Tibial nerve (tissue), 4 donors: ENCODE data around the gene ING4. TPM values are rescaled to one million over a fixed set of nuclear protein-coding genes. Genes with fewer than 3 reads are reported as not detected.
A peak's percentile ranks its signal among the peaks of the same experiment; 100 is the strongest.

ENCODE experiments used
- DNase-seq, 2 donors: peaks; one replicate each; pipeline ENCODE4 v3.0.0-alpha.2; 2019; ENCODE audit warnings: low spot score in 2 of 2
- H3K27ac ChIP-seq, 4 donors: fragments of 200-600 bp; sonication (generic) in 3 of 4; one replicate each; pipeline ENCODE4 v1.5.1; 2017 to 2019; ENCODE audit warnings: mild to moderate bottlenecking in 1 of 4
- H3K27me3 ChIP-seq, 2 donors: fragments of 200-600 bp; sonication (generic) in 1 of 2; one replicate each; pipeline versions ENCODE4 v1.5.1 to v1.6.0; 2017 to 2019
- H3K36me3 ChIP-seq, 3 donors: fragments of 200-600 bp; sonication (generic); one replicate each; pipeline ENCODE4 v1.5.1; 2018 to 2019
- H3K4me1 ChIP-seq, 4 donors: fragments of 200-600 bp; sonication (generic) in 3 of 4; one replicate each; pipeline ENCODE4 v1.5.1; 2017 to 2019
- H3K4me3 ChIP-seq, 4 donors: fragments of 200-600 bp; sonication (generic) in 3 of 4; one replicate each; pipeline ENCODE4 v1.5.1; 2017 to 2019; ENCODE audit warnings: mild to moderate bottlenecking in 1 of 4, moderate library complexity in 1 of 4
- H3K9me3 ChIP-seq, 4 donors: fragments of 200-600 bp; sonication (generic) in 3 of 4; one replicate each; pipeline ENCODE4 v1.5.1; 2017 to 2019
- EP300 ChIP-seq, 2 donors: sonication (generic); formaldehyde crosslinking; IDR thresholded peaks; one replicate each; pipeline ENCODE4 v1.6.1; 2017; ENCODE audit warnings: antibody characterized with exemption in 2 of 2, mild to moderate bottlenecking in 1 of 2
- POLR2A ChIP-seq, 2 donors: fragments of 450-650 bp; IDR thresholded peaks; one replicate each; pipeline ENCODE4 v1.6.1; 2017; ENCODE audit warnings: antibody characterized with exemption in 2 of 2, mild to moderate bottlenecking in 2 of 2, moderate library complexity in 2 of 2
- WGBS, 2 donors: methylation state at CpG; one replicate each; pipeline ENCODE4 v1.1.5; 2018; 5-methylcytosine and 5-hydroxymethylcytosine counted together
- total RNA-seq, 4 donors: library from RNA; depleted of rRNA; stranded (reverse); fragments of >200 nt; gene quantifications; one replicate each; pipeline ENCODE4 v1.1.0, GENCODE V29; 2016
- TF ChIP-seq, protein P1 (sequence below), 5 experiments: fragments of 200-600 bp in 3 of 5; fragments of 450-650 bp in 2 of 5; sonication (generic) in 3 of 5; IDR thresholded peaks; one replicate each; pipeline ENCODE4 v1.5.1; 2016 to 2019; ENCODE audit warnings: antibody characterized with exemption in 5 of 5, mild to moderate bottlenecking in 3 of 5, moderate library complexity in 2 of 5

Gene ING4
- total RNA-seq, 4 donors from 2014 or later = 32.6 to 52.5 (median 45.3) TPM

- no peaks in the 10 kb centered on the region for H3K36me3 ChIP-seq
- H3K4me3 ChIP-seq = no peak overlapping the region
- peaks cover 3 to 26% (median 12%) of the 10 kb centered on the region in 4 donors for H3K4me1 ChIP-seq
- peaks cover 0 to 9% of the 10 kb centered on the region in 2 donors for H3K27me3 ChIP-seq
- TF ChIP-seq, protein P1, sequence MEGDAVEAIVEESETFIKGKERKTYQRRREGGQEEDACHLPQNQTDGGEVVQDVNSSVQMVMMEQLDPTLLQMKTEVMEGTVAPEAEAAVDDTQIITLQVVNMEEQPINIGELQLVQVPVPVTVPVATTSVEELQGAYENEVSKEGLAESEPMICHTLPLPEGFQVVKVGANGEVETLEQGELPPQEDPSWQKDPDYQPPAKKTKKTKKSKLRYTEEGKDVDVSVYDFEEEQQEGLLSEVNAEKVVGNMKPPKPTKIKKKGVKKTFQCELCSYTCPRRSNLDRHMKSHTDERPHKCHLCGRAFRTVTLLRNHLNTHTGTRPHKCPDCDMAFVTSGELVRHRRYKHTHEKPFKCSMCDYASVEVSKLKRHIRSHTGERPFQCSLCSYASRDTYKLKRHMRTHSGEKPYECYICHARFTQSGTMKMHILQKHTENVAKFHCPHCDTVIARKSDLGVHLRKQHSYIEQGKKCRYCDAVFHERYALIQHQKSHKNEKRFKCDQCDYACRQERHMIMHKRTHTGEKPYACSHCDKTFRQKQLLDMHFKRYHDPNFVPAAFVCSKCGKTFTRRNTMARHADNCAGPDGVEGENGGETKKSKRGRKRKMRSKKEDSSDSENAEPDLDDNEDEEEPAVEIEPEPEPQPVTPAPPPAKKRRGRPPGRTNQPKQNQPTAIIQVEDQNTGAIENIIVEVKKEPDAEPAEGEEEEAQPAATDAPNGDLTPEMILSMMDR (IDR thresholded peaks at IDR 0.05) = no peak
- TF ChIP-seq EP300 (IDR thresholded peaks at IDR 0.05) (no peak), POLR2A (IDR thresholded peaks at IDR 0.05) (no peak)
- 55 to 58% methylated on average over 2 of the region's 2 CpGs for WGBS, 2 donors
- DNase-seq = no peak
- H3K9me3 ChIP-seq = no peaks in the 10 kb centered on the region
- no peak overlapping the region for H3K27ac ChIP-seq
Measured at GRCh38 chr12:6692888-6693287, 30.0 kb upstream of the ING4 start.

GRCh38 chr12:6691473-6691872 is 28.6 kb upstream of the ING4 start:
- Histone ChIP-seq H3K9me3 (no peaks in the 10 kb centered on the region), H3K4me1 (peaks cover 3 to 41% (median 21%) of the 10 kb centered on the region in 4 donors), H3K27ac (no peak overlapping the region), H3K4me3 (no peak overlapping the region), H3K27me3 (no peaks in the 10 kb centered on the region), H3K36me3 (peaks cover 0 to 4% (median 0%) of the 10 kb centered on the region in 3 donors)
- no peak for DNase-seq
- TF ChIP-seq EP300 (IDR thresholded peaks at IDR 0.05) (no peak), POLR2A (IDR thresholded peaks at IDR 0.05) (no peak)
- TF ChIP-seq, protein P1 (IDR thresholded peaks at IDR 0.05) = no peak
- 60 to 63% methylated on average over 4 of the region's 4 CpGs for WGBS, 2 donors

- 0 to 1% methylated on average over 69 to 72 of the region's 72 CpGs for WGBS, 2 donors
- Histone ChIP-seq H3K9me3 (no peaks in the 10 kb centered on the region), H3K4me1 (peaks cover 3 to 58% (median 23%) of the 10 kb centered on the region in 4 donors), H3K27ac (peak within 1 kb of the TSS; percentile 97 to 99 (median 98)), H3K27me3 (no peaks in the 10 kb centered on the region), H3K4me3 (peak within 1 kb of the TSS; percentile 77 to 99 (median 98)), H3K36me3 (peaks cover 0 to 12% (median 0%) of the 10 kb centered on the region in 3 donors)
- peak in 1 of 2 donors; percentile 44 for TF ChIP-seq POLR2A (IDR thresholded peaks at IDR 0.05)
- TF ChIP-seq, protein P1 (IDR thresholded peaks at IDR 0.05) = peak in 4 of 5 experiments; percentile 27 to 70 (median 46)
- TF ChIP-seq EP300 (IDR thresholded peaks at IDR 0.05) = peak; percentile 91 to 94
- peak; percentile 92 to 94 for DNase-seq
Measured at GRCh38 chr12:6688999-6689882, 26.3 kb upstream of the ING4 start, which contains the start of gene ZNF384. Gene ZNF384 (minus strand): TSS chr12:6689375. CDS start chr12:6679520, 9,855 bp downstream.

GRCh38 chr12:6688543-6688998 is 25.7 kb upstream of the ING4 start:
- DNase-seq = peak in 1 of 2 donors; percentile 89
- peaks cover 0 to 16% (median 0%) of the 10 kb centered on the region in 3 donors for H3K36me3 ChIP-seq
- peak overlapping the region; percentile 77 to 99 (median 98) for H3K4me3 ChIP-seq
- peaks cover 3 to 65% (median 23%) of the 10 kb centered on the region in 4 donors for H3K4me1 ChIP-seq
- TF ChIP-seq, protein P1 (IDR thresholded peaks at IDR 0.05) = no peak
- TF ChIP-seq POLR2A (IDR thresholded peaks at IDR 0.05) = no peak
- TF ChIP-seq EP300 (IDR thresholded peaks at IDR 0.05) = no peak
- 0 to 1% methylated on average over 13 of the region's 13 CpGs for WGBS, 2 donors
- H3K27ac ChIP-seq = peak overlapping the region; percentile 97 to 99 (median 98)
- no peaks in the 10 kb centered on the region for H3K27me3 ChIP-seq
- no peaks in the 10 kb centered on the region for H3K9me3 ChIP-seq

- Histone ChIP-seq H3K9me3 (no peaks in the 10 kb centered on the region), H3K4me1 (peaks cover 3 to 55% (median 23%) of the 10 kb centered on the region in 4 donors), H3K27me3 (no peaks in the 10 kb centered on the region), H3K36me3 (peaks cover 0 to 42% (median 0%) of the 10 kb centered on the region in 3 donors), H3K4me3 (no peak overlapping the region), H3K27ac (no peak overlapping the region)
- TF ChIP-seq, protein P1 (IDR thresholded peaks at IDR 0.05) = no peak
- no peak for TF ChIP-seq POLR2A (IDR thresholded peaks at IDR 0.05)
- no peak for TF ChIP-seq EP300 (IDR thresholded peaks at IDR 0.05)
- DNase-seq = no peak
- WGBS, 2 donors = 74 to 77% methylated on average over 3 of the region's 3 CpGs
Measured at GRCh38 chr12:6685814-6686213, 22.9 kb upstream of the ING4 start.
